NCI-H1694 (cell line): ENCODE results near the gene PFDN4.

Experiments used
- DNase-seq: peaks from one replicate; lab custom pipeline; 2025; lab: John Stamatoyannopoulos, UW

PFDN4 gene

GRCh38 chr20:54173653-54174456 is 34.0 kb upstream of the PFDN4 start, which contains the start of gene CYP24A1:
Gene CYP24A1 (minus strand): TSS chr20:54173986. CDS start chr20:54173579, 407 bp downstream.
- no peak for DNase-seq

- DNase-seq: no peak
These were observed 33.3 kb upstream of the PFDN4 start for GRCh38 chr20:54174457-54175175.

GRCh38 chr20:54176610-54177009 is 31.3 kb upstream of the PFDN4 start:
- DNase-seq: no peak

GRCh38 chr20:54177378-54177777 is 30.5 kb upstream of the PFDN4 start:
- no peak for DNase-seq

GRCh38 chr20:54178256-54178655 is 29.6 kb upstream of the PFDN4 start:
- DNase-seq: no peak

- no peak for DNase-seq
These were observed 27.9 kb upstream of the PFDN4 start for GRCh38 chr20:54179946-54180345.

GRCh38 chr20:54180931-54181330 is 27.0 kb upstream of the PFDN4 start:
- no peak for DNase-seq

- DNase-seq: no peak
These were observed 23.8 kb upstream of the PFDN4 start for GRCh38 chr20:54184071-54184470.

GRCh38 chr20:54184904-54185626 is 22.8 kb upstream of the PFDN4 start:
- no peak for DNase-seq

- DNase-seq: no peak
These were observed 19.6 kb upstream of the PFDN4 start for GRCh38 chr20:54188132-54188849.

- no peak for DNase-seq
These were observed 18.3 kb upstream of the PFDN4 start for GRCh38 chr20:54189630-54190029.

GRCh38 chr20:54190217-54190616 is 17.7 kb upstream of the PFDN4 start:
- DNase-seq: no peak

- no peak for DNase-seq
These were observed 14.1 kb upstream of the PFDN4 start for GRCh38 chr20:54193817-54194216.

GRCh38 chr20:54194724-54195438 is 13.0 kb upstream of the PFDN4 start:
- no peak for DNase-seq

- no peak for DNase-seq
These were observed 12.1 kb upstream of the PFDN4 start for GRCh38 chr20:54195483-54196472.

- DNase-seq: no peak
These were observed 10.0 kb upstream of the PFDN4 start for GRCh38 chr20:54197621-54198604.

GRCh38 chr20:54199283-54199682 is 8.6 kb upstream of the PFDN4 start:
- no peak for DNase-seq

- DNase-seq: peak; percentile 80
These were observed 8.1 kb upstream of the PFDN4 start for GRCh38 chr20:54199721-54200176.
